HCT116 (cell line): ENCODE results near the gene HCN4.

ENCODE experiments used
- CTCF ChIP-seq, 3 experiments: fragments of 200-600 bp in 1 of 3; sonication (generic) in 1 of 3; IDR thresholded peaks in 2 of 3; conservative IDR thresholded peaks in 1 of 3; 2 replicates each; pipeline ENCODE4 v1.5.1; 2012 to 2017; ENCODE audit warnings: low read depth in 2 of 3, low read length in 2 of 3, antibody characterized with exemption in 1 of 3, borderline replicate concordance in 1 of 3, control low read depth in 1 of 3, mild to moderate bottlenecking in 1 of 3, mixed read lengths in 1 of 3, mixed run types in 1 of 3, moderate library complexity in 1 of 3; ENCODE audit not compliant: insufficient read depth in 1 of 3
- EGR1 ChIP-seq: IDR thresholded peaks from 2 replicates; pipeline ENCODE4 v1.6.1; 2012; ENCODE audit warnings: low read depth
- ELF1 ChIP-seq: IDR thresholded peaks from 2 replicates; pipeline ENCODE4 v1.6.1; 2012; ENCODE audit warnings: low read depth, borderline replicate concordance
- EZH2 ChIP-seq: fragments of 200-600 bp; sonication (generic); IDR thresholded peaks from 2 replicates; pipeline ENCODE4 v1.6.1; 2017; ENCODE audit warnings: antibody characterized with exemption, mixed run types
- MAX ChIP-seq: IDR thresholded peaks from 2 replicates; pipeline ENCODE4 v1.6.1; 2012
- POLR2A ChIP-seq: IDR thresholded peaks from 2 replicates; pipeline ENCODE4 v1.7.0; 2011; ENCODE audit warnings: borderline replicate concordance; ENCODE audit not compliant: insufficient read depth, insufficient read length; ENCODE audit errors: extremely low read depth
- POLR2AphosphoS5 ChIP-seq: IDR thresholded peaks from 2 replicates; pipeline ENCODE4 v1.6.1; 2011; ENCODE audit warnings: mild to moderate bottlenecking, low read depth, low read length, moderate library complexity
- SRF ChIP-seq: IDR thresholded peaks from 2 replicates; pipeline ENCODE4 v1.6.1; 2012; ENCODE audit warnings: low read depth
- YY1 ChIP-seq: IDR thresholded peaks from 2 replicates; pipeline ENCODE4 v1.6.1; 2011; ENCODE audit warnings: low read length, low read depth, moderate library complexity, mild to moderate bottlenecking; ENCODE audit not compliant: insufficient replicate concordance; ENCODE audit errors: extremely low read depth
- ZFX ChIP-seq: fragments of 450-650 bp; IDR thresholded peaks from 2 replicates; pipeline ENCODE4 v1.6.1; 2017

GRCh38 chr15:73286311-73286710 is 82.4 kb downstream of the HCN4 start:
- no peak for TF ChIP-seq POLR2AphosphoS5
- no peak for TF ChIP-seq YY1
- TF ChIP-seq CTCF (IDR thresholded peaks at IDR 0.05 in 2 of 3, conservative IDR thresholded peaks at IDR 0.05 in 1 of 3; ENCODE audit: borderline replicate concordance in 1 of 3, insufficient read depth in 1 of 3, low read depth in 2 of 3, low read length in 2 of 3): no peak
- TF ChIP-seq EZH2: no peak
- no peak for TF ChIP-seq SRF
- TF ChIP-seq ELF1: no peak
- TF ChIP-seq EGR1: no peak
- TF ChIP-seq POLR2A: no peak
- no peak for TF ChIP-seq MAX
- no peak for TF ChIP-seq ZFX
